ENCODE data around the gene L3HYPDH.

The L3HYPDH gene

GRCh38 chr14:59483363-59483762, 845 bp downstream of the L3HYPDH start:
- Histone ChIP-seq H2BK12ac (ENCODE audit: low read length) (peak overlapping the region; percentile 73), H3K79me1 (ENCODE audit: low read depth, low read length) (peaks cover 9% of the 10 kb centered on the region), H2BK120ac (ENCODE audit: low read depth, low read length) (no peak overlapping the region), H4K91ac (ENCODE audit: low read depth, low read length, poor library complexity) (peak overlapping the region; percentile 92), H2AK5ac (ENCODE audit: low read depth, low read length) (no peak overlapping the region), H2BK15ac (ENCODE audit: low read length) (no peak overlapping the region), H3K18ac (ENCODE audit: low read length) (peak overlapping the region; percentile 99), H3K36me3 (replicated peaks in 1 of 2; ENCODE audit: control insufficient read depth in 2 of 2, insufficient read depth in 2 of 2, low read length in 2 of 2) (peaks cover 2 to 38% of the 10 kb centered on the region in 2 donors), H3K23ac (ENCODE audit: low read depth, low read length, poor library complexity) (peak overlapping the region; percentile 99), H3K4me3 (ENCODE audit: low read length in 2 of 2) (peak overlapping the region; percentile 70 to 99), H2BK5ac (ENCODE audit: low read length) (no peak overlapping the region), H3K27me3 (ENCODE audit: control insufficient read depth in 3 of 3, insufficient read depth in 3 of 3, low read depth in 1 of 3, low read length in 3 of 3) (peaks cover 0 to 2% (median 0%) of the 10 kb centered on the region in 3 experiments), H4K8ac (ENCODE audit: low read depth, low read length) (no peak overlapping the region), H3K14ac (ENCODE audit: low read length) (peak overlapping the region; percentile 100), H3K4me1 (ENCODE audit: control insufficient read depth in 2 of 2, insufficient read depth in 1 of 2, low read depth in 1 of 2, low read length in 2 of 2) (peaks cover 4 to 8% of the 10 kb centered on the region in 2 donors), H2AFZ (ENCODE audit: low read length) (peak overlapping the region; percentile 98), H3K9me3 (replicated peaks in 1 of 2; ENCODE audit: control insufficient read depth in 2 of 2, insufficient read depth in 1 of 2, low read depth in 1 of 2, low read length in 2 of 2) (peaks cover 0 to 7% of the 10 kb centered on the region in 2 donors), H3K4ac (ENCODE audit: low read length) (no peak overlapping the region), H3K27ac (replicated peaks; ENCODE audit: low read length) (no peak overlapping the region), H3K4me2 (ENCODE audit: insufficient read depth, low read length, poor library complexity, severe bottlenecking) (peak overlapping the region; percentile 90), H3K9ac (ENCODE audit: low read depth, low read length, poor library complexity) (peak overlapping the region; percentile 98)
- DNase-seq (ENCODE audit: low spot score) = no peak
- WGBS, 2 donors (ENCODE audit: extremely low coverage in 2 of 2, insufficient read length in 2 of 2, insufficient replicate concordance in 1 of 2) = no CpG with 5 or more reads among the region's 16 CpGs

DNA sequence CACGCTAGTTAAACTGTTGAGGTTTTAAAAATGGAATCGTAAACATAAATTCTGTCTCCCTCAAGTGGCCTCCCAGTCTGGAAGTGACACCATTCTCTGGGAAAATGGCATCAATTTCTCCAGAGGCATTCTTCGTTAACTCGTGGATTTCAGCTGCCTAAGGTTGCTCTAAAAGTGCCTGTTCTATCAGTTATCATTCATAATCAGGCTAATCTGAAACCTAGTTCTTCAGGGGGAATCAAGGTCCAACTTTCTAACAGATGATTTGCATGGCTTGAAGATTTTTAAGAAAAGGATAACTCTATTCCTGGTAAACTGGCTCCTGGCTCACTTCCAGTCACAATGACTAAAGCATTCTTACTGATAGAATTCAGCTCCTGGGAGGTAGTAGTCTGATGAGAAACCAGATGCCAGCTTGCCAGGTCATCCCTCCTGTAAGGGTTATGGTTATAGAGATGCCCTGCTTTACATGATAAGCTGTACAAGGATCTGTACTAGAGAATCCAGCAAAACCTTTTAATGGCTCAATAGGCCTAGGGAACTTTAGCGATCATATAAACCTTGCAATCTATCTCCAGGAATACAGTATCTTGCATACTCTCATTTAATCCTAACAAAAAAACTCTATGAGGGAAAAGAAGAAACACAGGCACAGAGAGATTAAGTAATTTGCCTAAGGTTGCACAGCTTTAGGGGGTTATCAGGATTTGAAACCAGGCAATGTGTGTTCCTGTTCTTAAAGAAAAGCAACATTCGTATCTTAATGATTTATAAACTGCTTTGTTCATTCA, 1.5 kb downstream of the L3HYPDH start:
- Histone ChIP-seq H3K4ac (ENCODE audit: low read length) (no peak overlapping the region), H3K27ac (replicated peaks; ENCODE audit: low read length) (no peak overlapping the region), H2BK15ac (ENCODE audit: low read length) (no peak overlapping the region), H3K79me1 (ENCODE audit: low read depth, low read length) (peaks cover 9% of the 10 kb centered on the region), H3K4me2 (ENCODE audit: insufficient read depth, low read length, poor library complexity, severe bottlenecking) (no peak overlapping the region), H2AK5ac (ENCODE audit: low read depth, low read length) (no peak overlapping the region), H3K36me3 (replicated peaks in 1 of 2; ENCODE audit: control insufficient read depth in 2 of 2, insufficient read depth in 2 of 2, low read length in 2 of 2) (peaks cover 4 to 37% of the 10 kb centered on the region in 2 donors), H3K4me3 (ENCODE audit: low read length in 2 of 2) (peak overlapping the region in 1 of 2 donors; percentile 70), H3K9me3 (replicated peaks in 1 of 2; ENCODE audit: control insufficient read depth in 2 of 2, insufficient read depth in 1 of 2, low read depth in 1 of 2, low read length in 2 of 2) (peaks cover 0 to 7% of the 10 kb centered on the region in 2 donors), H2BK120ac (ENCODE audit: low read depth, low read length) (no peak overlapping the region), H4K91ac (ENCODE audit: low read depth, low read length, poor library complexity) (no peak overlapping the region), H3K18ac (ENCODE audit: low read length) (no peak overlapping the region), H3K23ac (ENCODE audit: low read depth, low read length, poor library complexity) (no peak overlapping the region), H3K4me1 (ENCODE audit: control insufficient read depth in 2 of 2, insufficient read depth in 1 of 2, low read depth in 1 of 2, low read length in 2 of 2) (peaks cover 4 to 8% of the 10 kb centered on the region in 2 donors), H2BK5ac (ENCODE audit: low read length) (no peak overlapping the region), H3K9ac (ENCODE audit: low read depth, low read length, poor library complexity) (no peak overlapping the region), H3K14ac (ENCODE audit: low read length) (no peak overlapping the region), H4K8ac (ENCODE audit: low read depth, low read length) (no peak overlapping the region), H2BK12ac (ENCODE audit: low read length) (no peak overlapping the region), H2AFZ (ENCODE audit: low read length) (no peak overlapping the region), H3K27me3 (ENCODE audit: control insufficient read depth in 3 of 3, insufficient read depth in 3 of 3, low read depth in 1 of 3, low read length in 3 of 3) (peaks cover 0 to 2% (median 0%) of the 10 kb centered on the region in 3 experiments)
- no CpG with 5 or more reads among the region's 6 CpGs for WGBS, 2 donors (ENCODE audit: extremely low coverage in 2 of 2, insufficient read length in 2 of 2, insufficient replicate concordance in 1 of 2)
- no peak for DNase-seq (ENCODE audit: low spot score)

DNA sequence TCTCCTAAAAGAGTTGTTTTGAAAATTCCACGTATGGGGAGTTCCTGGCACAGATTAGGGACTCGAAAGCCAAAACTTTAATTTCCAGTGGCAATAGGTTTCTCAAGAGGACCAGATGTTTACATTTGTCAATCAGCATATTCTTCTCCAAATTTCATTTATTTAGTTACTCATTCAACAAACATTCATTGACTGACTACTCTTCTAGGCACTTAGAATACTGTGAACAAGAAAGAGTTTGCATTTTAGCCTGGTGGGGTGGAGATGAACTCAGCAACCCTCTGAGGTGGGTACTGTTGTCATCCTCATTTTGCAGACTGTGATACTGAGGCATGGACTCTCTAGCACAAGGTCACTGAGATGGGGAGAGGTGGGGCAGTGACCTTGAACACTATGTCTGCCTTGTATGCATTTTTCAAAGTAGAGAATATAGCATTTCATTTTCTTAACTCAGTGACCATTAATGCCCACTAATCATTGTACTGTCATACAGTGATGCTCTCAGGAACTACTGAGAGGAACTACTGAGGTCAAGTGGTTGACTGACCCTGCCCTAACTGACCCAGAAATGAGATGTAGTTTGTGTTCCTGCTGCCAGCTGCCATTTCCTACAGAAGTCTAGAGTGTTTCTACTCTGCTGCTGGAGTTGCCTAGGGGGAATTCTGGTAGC, 2.2 kb downstream of the L3HYPDH start:
- WGBS, 2 donors (ENCODE audit: extremely low coverage in 2 of 2, insufficient read length in 2 of 2, insufficient replicate concordance in 1 of 2) = no CpG with 5 or more reads among the region's 2 CpGs
- no peak for DNase-seq (ENCODE audit: low spot score)
- no peak overlapping the region for H3K23ac ChIP-seq (ENCODE audit: low read depth, low read length, poor library complexity)

DNA sequence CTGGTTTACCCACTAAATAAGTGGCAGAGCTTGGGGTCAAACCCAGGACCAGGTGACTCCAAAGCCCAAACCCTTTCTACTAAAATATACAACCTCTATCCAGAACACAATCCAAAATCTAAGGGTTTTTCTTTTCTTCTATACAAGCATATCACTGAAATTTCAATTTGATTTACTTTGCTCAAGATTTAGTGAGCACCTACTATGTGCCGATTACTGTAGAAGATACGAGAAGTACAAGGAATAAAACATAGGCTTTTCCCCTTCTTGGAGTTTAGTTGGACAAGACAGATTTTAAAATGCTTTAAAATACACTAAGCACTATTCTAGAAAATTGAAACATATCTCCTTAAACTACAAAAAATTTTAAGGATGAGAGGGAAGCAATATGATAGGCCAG, 2.8 kb downstream of the L3HYPDH start:
- H3K23ac ChIP-seq (ENCODE audit: low read depth, low read length, poor library complexity) = no peak overlapping the region
- no peak overlapping the region for H4K91ac ChIP-seq (ENCODE audit: low read depth, low read length, poor library complexity)
- no peak overlapping the region for H2AFZ ChIP-seq (ENCODE audit: low read length)
- no CpG with 5 or more reads among the region's 2 CpGs for WGBS, 2 donors (ENCODE audit: extremely low coverage in 2 of 2, insufficient read length in 2 of 2, insufficient replicate concordance in 1 of 2)
- H3K27ac ChIP-seq (replicated peaks; ENCODE audit: low read length) = no peak overlapping the region
- H2BK5ac ChIP-seq (ENCODE audit: low read length) = no peak overlapping the region
- H3K79me1 ChIP-seq (ENCODE audit: low read depth, low read length) = peaks cover 9% of the 10 kb centered on the region
- no peak overlapping the region for H2AK5ac ChIP-seq (ENCODE audit: low read depth, low read length)
- H3K27me3 ChIP-seq (ENCODE audit: control insufficient read depth in 3 of 3, insufficient read depth in 3 of 3, low read depth in 1 of 3, low read length in 3 of 3) = peaks cover 0 to 2% (median 0%) of the 10 kb centered on the region in 3 experiments
- H3K4me3 ChIP-seq (ENCODE audit: low read length in 2 of 2) = no peak overlapping the region
- H2BK15ac ChIP-seq (ENCODE audit: low read length) = no peak overlapping the region
- H3K14ac ChIP-seq (ENCODE audit: low read length) = no peak overlapping the region
- H3K36me3 ChIP-seq (replicated peaks in 1 of 2; ENCODE audit: control insufficient read depth in 2 of 2, insufficient read depth in 2 of 2, low read length in 2 of 2) = peaks cover 4 to 37% of the 10 kb centered on the region in 2 donors
- no peak overlapping the region for H4K8ac ChIP-seq (ENCODE audit: low read depth, low read length)
- H3K9me3 ChIP-seq (replicated peaks in 1 of 2; ENCODE audit: control insufficient read depth in 2 of 2, insufficient read depth in 1 of 2, low read depth in 1 of 2, low read length in 2 of 2) = peaks cover 0 to 5% of the 10 kb centered on the region in 2 donors
- no peak overlapping the region for H3K4ac ChIP-seq (ENCODE audit: low read length)
- DNase-seq (ENCODE audit: low spot score) = no peak
- H2BK120ac ChIP-seq (ENCODE audit: low read depth, low read length) = no peak overlapping the region
- H2BK12ac ChIP-seq (ENCODE audit: low read length) = no peak overlapping the region
- H3K4me1 ChIP-seq (ENCODE audit: control insufficient read depth in 2 of 2, insufficient read depth in 1 of 2, low read depth in 1 of 2, low read length in 2 of 2) = peaks cover 4 to 8% of the 10 kb centered on the region in 2 donors
- H3K4me2 ChIP-seq (ENCODE audit: insufficient read depth, low read length, poor library complexity, severe bottlenecking) = no peak overlapping the region
- no peak overlapping the region for H3K18ac ChIP-seq (ENCODE audit: low read length)
- H3K9ac ChIP-seq (ENCODE audit: low read depth, low read length, poor library complexity) = no peak overlapping the region

More for the DNA sequence above, 2.2 kb downstream of the L3HYPDH start:
- H3K18ac ChIP-seq (ENCODE audit: low read length) = no peak overlapping the region
- H3K36me3 ChIP-seq (replicated peaks in 1 of 2; ENCODE audit: control insufficient read depth in 2 of 2, insufficient read depth in 2 of 2, low read length in 2 of 2) = peaks cover 4 to 37% of the 10 kb centered on the region in 2 donors
- no peak overlapping the region for H2AK5ac ChIP-seq (ENCODE audit: low read depth, low read length)
- H2AFZ ChIP-seq (ENCODE audit: low read length) = no peak overlapping the region
- peaks cover 4 to 8% of the 10 kb centered on the region in 2 donors for H3K4me1 ChIP-seq (ENCODE audit: control insufficient read depth in 2 of 2, insufficient read depth in 1 of 2, low read depth in 1 of 2, low read length in 2 of 2)
- H2BK120ac ChIP-seq (ENCODE audit: low read depth, low read length) = no peak overlapping the region
- H3K4me2 ChIP-seq (ENCODE audit: insufficient read depth, low read length, poor library complexity, severe bottlenecking) = no peak overlapping the region
- peaks cover 0 to 7% of the 10 kb centered on the region in 2 donors for H3K9me3 ChIP-seq (replicated peaks in 1 of 2; ENCODE audit: control insufficient read depth in 2 of 2, insufficient read depth in 1 of 2, low read depth in 1 of 2, low read length in 2 of 2)
- H3K79me1 ChIP-seq (ENCODE audit: low read depth, low read length) = peaks cover 9% of the 10 kb centered on the region
- no peak overlapping the region for H4K8ac ChIP-seq (ENCODE audit: low read depth, low read length)
- peaks cover 0 to 2% (median 0%) of the 10 kb centered on the region in 3 experiments for H3K27me3 ChIP-seq (ENCODE audit: control insufficient read depth in 3 of 3, insufficient read depth in 3 of 3, low read depth in 1 of 3, low read length in 3 of 3)
- H2BK15ac ChIP-seq (ENCODE audit: low read length) = no peak overlapping the region
- H3K14ac ChIP-seq (ENCODE audit: low read length) = no peak overlapping the region
- no peak overlapping the region for H3K4ac ChIP-seq (ENCODE audit: low read length)
- H3K4me3 ChIP-seq (ENCODE audit: low read length in 2 of 2) = no peak overlapping the region
- no peak overlapping the region for H3K27ac ChIP-seq (replicated peaks; ENCODE audit: low read length)
- no peak overlapping the region for H3K9ac ChIP-seq (ENCODE audit: low read depth, low read length, poor library complexity)
- no peak overlapping the region for H4K91ac ChIP-seq (ENCODE audit: low read depth, low read length, poor library complexity)
- H2BK5ac ChIP-seq (ENCODE audit: low read length) = no peak overlapping the region
- no peak overlapping the region for H2BK12ac ChIP-seq (ENCODE audit: low read length)
